Endothelial cell of umbilical vein (primary cell): ENCODE results near the gene VAV2. TPM values are rescaled to one million over a fixed set of nuclear protein-coding genes. Genes with fewer than 3 reads are reported as not detected.

Source experiments
- BruUV-seq: library from RNA; stranded (reverse); fragments of 400-500 nt; replicated peaks from 2 replicates; lab custom pipeline; 2021; lab: Mats Ljungman, UMichigan
- CTCF ChIA-PET: fragments of 300-600, 350-600 bp; sonication (Branson Sonifier 250); formaldehyde crosslinking; loops from one replicate; lab custom pipeline; 2021; ENCODE audit warnings: antibody characterized with exemption, inconsistent platforms; lab: Charles Lee
- POLR2A ChIA-PET: fragments of 300-600, 350-600 bp; sonication (Branson Sonifier 250); formaldehyde crosslinking; loops from one replicate; lab custom pipeline; 2021; ENCODE audit warnings: antibody characterized with exemption, inconsistent platforms; lab: Charles Lee
- DNase-seq: peaks from one replicate; pipeline ENCODE4 v3.0.0-alpha.2; 2011; ENCODE audit warnings: low read depth, low spot score
- FAIRE-seq: peaks from 2 replicates; lab custom pipeline; 2011; peaks lifted over from hg19 to GRCh38; lab: Jason Lieb, UNC
- H2AFZ ChIP-seq: 2 replicates; pipeline ENCODE4 v1.6.0; 2012; ENCODE audit warnings: low read depth, low read length, control low read depth, inconsistent platforms
- H3K27ac ChIP-seq: 2 replicates; pipeline ENCODE4 v1.5.1; 2011; ENCODE audit warnings: low read depth, mild to moderate bottlenecking, control low read depth, low read length, moderate library complexity; ENCODE audit not compliant: insufficient read depth
- H3K27me3 ChIP-seq, 2 experiments: 2 replicates each; pipeline versions ENCODE4 v1.6.0 to v1.6.1; 2011; ENCODE audit warnings: low read length in 2 of 2, mixed read lengths in 1 of 2; ENCODE audit not compliant: control insufficient read depth in 2 of 2, insufficient read depth in 2 of 2
- H3K36me3 ChIP-seq, 2 experiments: 2 replicates in 1 of 2; 3 replicates in 1 of 2; pipeline ENCODE4 v1.5.1; 2011; ENCODE audit warnings: low read length in 2 of 2, mild to moderate bottlenecking in 1 of 2, moderate library complexity in 1 of 2; ENCODE audit not compliant: control insufficient read depth in 2 of 2, insufficient read depth in 2 of 2; ENCODE audit errors: extremely low read depth in 1 of 2
- H3K4me1 ChIP-seq: 3 replicates; pipeline ENCODE4 v1.5.1; 2011; ENCODE audit warnings: mild to moderate bottlenecking, low read length; ENCODE audit not compliant: control insufficient read depth, insufficient read depth; ENCODE audit errors: extremely low read depth
- H3K4me2 ChIP-seq: 2 replicates; pipeline ENCODE4 v1.6.1; 2011; ENCODE audit warnings: low read length, control low read depth, mixed read lengths; ENCODE audit not compliant: insufficient read depth
- H3K4me3 ChIP-seq, 3 experiments: fragments of 200-600 bp in 1 of 3; sonication (generic), shearing (Covaris generic) in 1 of 3; replicated peaks in 1 of 3; 2 replicates each; pipeline ENCODE4 v1.5.1; 2011 to 2016; ENCODE audit warnings: control low read depth in 3 of 3, low read length in 3 of 3, mild to moderate bottlenecking in 2 of 3, inconsistent platforms in 1 of 3, low read depth in 1 of 3, moderate library complexity in 1 of 3; ENCODE audit not compliant: insufficient read depth in 1 of 3
- H3K79me2 ChIP-seq: 2 replicates; pipeline ENCODE4 v1.6.0; 2012; ENCODE audit warnings: low read length, inconsistent platforms; ENCODE audit not compliant: control insufficient read depth, insufficient read depth
- H3K9ac ChIP-seq: replicated peaks from 2 replicates; pipeline ENCODE3; 2011; ENCODE audit warnings: low read length, control low read depth; ENCODE audit not compliant: insufficient read depth; ENCODE audit errors: extremely low read depth
- H3K9me1 ChIP-seq: replicated peaks from 3 replicates; pipeline ENCODE4 v1.6.0; 2011; ENCODE audit warnings: mild to moderate bottlenecking, low read length; ENCODE audit not compliant: control insufficient read depth, insufficient read depth; ENCODE audit errors: extremely low read depth
- H3K9me3 ChIP-seq: replicated peaks from 2 replicates; pipeline ENCODE4 v1.5.1; 2012; ENCODE audit warnings: low read length, inconsistent platforms; ENCODE audit not compliant: control insufficient read depth, insufficient read depth
- H4K20me1 ChIP-seq: replicated peaks from 2 replicates; pipeline ENCODE3; 2011; ENCODE audit warnings: mild to moderate bottlenecking, low read length; ENCODE audit not compliant: control insufficient read depth, insufficient read depth; ENCODE audit errors: extremely low read depth
- EZH2 ChIP-seq: IDR thresholded peaks from 2 replicates; pipeline ENCODE4 v1.6.1; 2012; ENCODE audit warnings: borderline replicate concordance, low read depth, mild to moderate bottlenecking, moderate library complexity, low read length, inconsistent platforms; ENCODE audit not compliant: severe bottlenecking
- FOS ChIP-seq: IDR thresholded peaks from 2 replicates; pipeline ENCODE4 v1.6.1; 2011; ENCODE audit warnings: mild to moderate bottlenecking, low read length, moderate library complexity, borderline replicate concordance; ENCODE audit not compliant: insufficient read depth
- GATA2 ChIP-seq: IDR thresholded peaks from 2 replicates; pipeline ENCODE4 v1.7.0; 2011; ENCODE audit warnings: low read depth, mild to moderate bottlenecking, moderate library complexity, mixed read lengths, low read length; ENCODE audit not compliant: insufficient read length, insufficient read depth
- JUN ChIP-seq: IDR thresholded peaks from 2 replicates; pipeline ENCODE4 v1.6.1; 2011; ENCODE audit warnings: borderline replicate concordance, low read depth; ENCODE audit not compliant: insufficient read length, insufficient read depth
- MAX ChIP-seq: IDR thresholded peaks from 2 replicates; pipeline ENCODE4 v1.6.1; 2011; ENCODE audit not compliant: insufficient read depth, insufficient read length
- MYC ChIP-seq: IDR thresholded peaks from one replicate; pipeline ENCODE4 v1.6.1; 2011; ENCODE audit warnings: mild to moderate bottlenecking, low read depth, low read length
- POLR2A ChIP-seq: IDR thresholded peaks from 2 replicates; pipeline ENCODE4 v1.6.1; 2012; ENCODE audit warnings: low read depth, mild to moderate bottlenecking, control low read depth, low read length
- POLR2AphosphoS5 ChIP-seq: IDR thresholded peaks from 2 replicates; pipeline ENCODE4 v1.6.1; 2012; ENCODE audit warnings: low read depth, mild to moderate bottlenecking, control low read depth, low read length, moderate library complexity; ENCODE audit not compliant: insufficient read depth
- dilution Hi-C: fragments of 300-500 bp; cut with MboI; formaldehyde crosslinking; loops from one replicate; pipeline ENCODE4 v1.15.0; 2019; ENCODE audit warnings: low sequenced_read_pairs; ENCODE audit not compliant: extremely low pct_ligation_motif_present
- intact Hi-C: fragments of 100-400 bp; cut with micrococcal nuclease; formaldehyde crosslinking; loops from one replicate; pipeline ENCODE4 v1.10.0; 2022
- polyA plus RNA-seq, 4 experiments: library from polyadenylated mRNA; depleted of rRNA in 3 of 4; stranded (reverse) in 3 of 4; unstranded in 1 of 4; fragments of >200 nt; gene quantifications; 2 replicates each; pipeline versions ENCODE4 v1.2.1 to v1.2.3, GENCODE V29; 2011 to 2012; ENCODE audit warnings: missing spikeins in 1 of 4
- total RNA-seq: library from RNA; stranded (reverse); gene quantifications from 2 replicates; pipeline ENCODE4 v1.2.3, GENCODE V29; 2021

The VAV2 gene
- total and polyA plus RNA-seq, 2 donors (not counting 3 experiments of a cell fraction or from before 2014, with no cell fraction given) = 10.6 to 30.6 TPM

DNA sequence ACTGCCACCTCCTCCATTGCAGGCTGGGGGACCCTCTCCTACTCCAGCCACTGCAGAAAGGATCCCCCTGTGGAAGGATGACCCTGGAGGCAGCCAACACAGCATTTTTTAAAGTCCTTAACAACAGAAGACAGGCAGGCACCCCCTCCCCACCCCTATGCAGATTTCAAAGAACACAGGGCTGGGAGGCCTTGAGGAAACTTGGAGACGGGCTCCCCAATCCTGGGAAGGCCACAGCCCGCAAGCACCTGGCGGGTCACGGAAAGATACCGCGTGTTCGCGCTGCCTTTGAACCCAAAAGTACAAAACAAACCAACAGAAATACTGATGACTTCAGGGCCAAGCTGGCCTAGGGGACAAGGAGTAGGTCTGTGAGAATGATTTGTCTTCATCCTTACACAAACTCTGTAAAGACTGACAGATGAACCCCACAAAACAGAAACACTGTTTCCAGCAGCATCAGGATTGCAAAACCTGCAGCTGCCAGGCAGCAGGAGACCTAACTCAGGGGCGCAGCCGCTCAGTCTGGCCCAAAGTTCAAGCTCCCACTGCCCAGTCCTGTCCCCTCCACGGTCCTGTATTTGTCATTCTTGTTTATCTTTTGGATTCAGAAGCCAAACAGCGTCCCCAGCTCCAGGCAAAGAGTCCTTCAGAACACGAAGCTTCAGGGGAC lies 13.8 kb downstream of the VAV2 start:
- H3K4me3 ChIP-seq = no peak overlapping the region
- no peaks in the 10 kb centered on the region for H3K36me3 ChIP-seq
- no peak for FAIRE-seq
- no peaks in the 10 kb centered on the region for H3K9me3 ChIP-seq
- no peaks in the 10 kb centered on the region for H4K20me1 ChIP-seq
- ChIA-PET CTCF (interaction anchor here (1.0 to 1.5 kb wide), 3 partner anchors 16 to 196 kb away, joined by 3 to 6 read pairs (median 5); no protein-coding TSS in a partner anchor), POLR2A (no interaction called here)
- TF ChIP-seq JUN = no peak
- TF ChIP-seq FOS = no peak
- no peak for TF ChIP-seq POLR2A
- TF ChIP-seq EZH2 = no peak
- no peak for TF ChIP-seq POLR2AphosphoS5
- TF ChIP-seq GATA2 = no peak
- no peak for TF ChIP-seq MAX
- no peak for TF ChIP-seq MYC
- H2AFZ ChIP-seq = no peak overlapping the region
- H3K9ac ChIP-seq = no peak overlapping the region
- no peaks in the 10 kb centered on the region for H3K27me3 ChIP-seq
- peaks cover 21% of the 10 kb centered on the region for H3K4me1 ChIP-seq
- DNase-seq = no peak
- no peak overlapping the region for H3K4me2 ChIP-seq
- BruUV-seq = no TSS peak
- H3K9me1 ChIP-seq = no peaks in the 10 kb centered on the region
- dilution Hi-C loops (no loop called here), intact Hi-C loops (no loop called here)
- H3K27ac ChIP-seq = no peak overlapping the region
- peaks cover 95% of the 10 kb centered on the region for H3K79me2 ChIP-seq
